Urinary bladder (tissue), 4 donors: ENCODE data around the gene NPW. TPM values are rescaled to one million over a fixed set of nuclear protein-coding genes. Genes with fewer than 3 reads are reported as not detected.
A peak's percentile ranks its signal among the peaks of the same experiment; 100 is the strongest.

Source experiments
- DNase-seq: peaks from one replicate; pipeline ENCODE4 v3.0.0-alpha.2; 2015; ENCODE audit errors: extremely low spot score
- H3K27ac ChIP-seq: one replicate; pipeline ENCODE4 v1.5.1; 2013; ENCODE audit warnings: low read depth, mild to moderate bottlenecking, moderate library complexity
- H3K36me3 ChIP-seq: one replicate; pipeline ENCODE4 v1.6.1; 2013; ENCODE audit warnings: mild to moderate bottlenecking, moderate library complexity; ENCODE audit not compliant: insufficient read depth
- H3K4me1 ChIP-seq: one replicate; pipeline ENCODE4 v1.6.1; 2013; ENCODE audit warnings: mild to moderate bottlenecking, moderate library complexity; ENCODE audit not compliant: insufficient read depth
- H3K4me3 ChIP-seq: one replicate; pipeline ENCODE4 v1.5.1; 2013; ENCODE audit warnings: low read depth, low read length
- WGBS: extraction: QIAGEN DNeasy Blood & Tissue Kit; methylation state at CpG from one replicate; pipeline ENCODE4 v1.1.7; 2013; 5-methylcytosine and 5-hydroxymethylcytosine counted together
- polyA plus RNA-seq: library from polyadenylated mRNA; stranded (reverse); fragments of 200-250 nt; gene quantifications from one replicate; pipeline ENCODE4 v1.2.3, GENCODE V29; 2013
- total RNA-seq: library from RNA; depleted of rRNA; stranded (reverse); fragments of >200 nt; gene quantifications from one replicate; pipeline ENCODE4 v1.2.3, GENCODE V29; 2014
- donor health status: healthy with polysubstance abuse.
- donor health status: healthy.

NPW gene
- total RNA-seq (not detected), polyA plus RNA-seq (0.08 TPM)

DNA sequence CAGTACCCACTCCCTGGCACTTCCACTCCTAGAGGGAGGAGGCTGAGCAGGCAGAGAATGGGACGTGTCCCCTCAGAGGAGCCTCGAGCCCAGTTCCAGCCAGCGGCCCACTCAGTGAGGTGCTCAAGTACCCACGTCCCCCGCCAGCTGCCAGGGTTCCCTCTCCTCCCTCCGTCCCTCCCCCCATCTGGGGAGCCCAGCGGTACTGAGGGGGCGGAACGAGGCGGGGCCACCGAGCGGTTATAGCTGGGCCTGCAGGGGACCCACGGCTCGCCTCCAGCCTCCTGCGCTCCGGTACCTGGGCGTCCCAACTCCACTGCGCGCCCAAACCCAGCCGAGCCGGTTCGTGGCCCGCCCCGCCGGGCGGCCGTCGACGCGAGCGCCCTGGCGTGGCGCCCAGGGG lies at the start of gene NPW:
TSS of gene NPW (plus strand) at position 268 of the 403 bp plus-strand sequence.
- Histone ChIP-seq H3K4me3 (peak within 1 kb of the TSS; percentile 19), H3K4me1 (no peaks in the 10 kb centered on the region), H3K36me3 (no peaks in the 10 kb centered on the region), H3K27ac (no peak within 1 kb of the TSS)
- DNase-seq, result no peak
- 2% methylated on average over 33 of the region's 33 CpGs for WGBS

GRCh38 chr16:1971796-1972489 lies 47.6 kb upstream of the NPW start, which contains the start of gene TBL3:
Gene TBL3, plus strand, starts transcription at chr16:1972053. Its CDS starts 112 bp downstream, at chr16:1972165.
- H3K36me3 ChIP-seq, result peaks cover 6% of the 10 kb centered on the region
- H3K27ac ChIP-seq, result peak within 1 kb of the TSS; percentile 95
- H3K4me1 ChIP-seq, result peaks cover 1% of the 10 kb centered on the region
- WGBS, result under 1% methylated on average over 78 of the region's 78 CpGs
- H3K4me3 ChIP-seq, result peak within 1 kb of the TSS; percentile 99
- peak; percentile 76 for DNase-seq

- Histone ChIP-seq H3K27ac (no peak overlapping the region), H3K4me1 (peaks cover 1% of the 10 kb centered on the region), H3K36me3 (peaks cover 8% of the 10 kb centered on the region), H3K4me3 (peak overlapping the region; percentile 99)
- WGBS, result 3% methylated on average over 22 of the region's 22 CpGs
- no peak for DNase-seq
Observed at GRCh38 chr16:1972490-1972877, 47.1 kb upstream of the NPW start.

DNA sequence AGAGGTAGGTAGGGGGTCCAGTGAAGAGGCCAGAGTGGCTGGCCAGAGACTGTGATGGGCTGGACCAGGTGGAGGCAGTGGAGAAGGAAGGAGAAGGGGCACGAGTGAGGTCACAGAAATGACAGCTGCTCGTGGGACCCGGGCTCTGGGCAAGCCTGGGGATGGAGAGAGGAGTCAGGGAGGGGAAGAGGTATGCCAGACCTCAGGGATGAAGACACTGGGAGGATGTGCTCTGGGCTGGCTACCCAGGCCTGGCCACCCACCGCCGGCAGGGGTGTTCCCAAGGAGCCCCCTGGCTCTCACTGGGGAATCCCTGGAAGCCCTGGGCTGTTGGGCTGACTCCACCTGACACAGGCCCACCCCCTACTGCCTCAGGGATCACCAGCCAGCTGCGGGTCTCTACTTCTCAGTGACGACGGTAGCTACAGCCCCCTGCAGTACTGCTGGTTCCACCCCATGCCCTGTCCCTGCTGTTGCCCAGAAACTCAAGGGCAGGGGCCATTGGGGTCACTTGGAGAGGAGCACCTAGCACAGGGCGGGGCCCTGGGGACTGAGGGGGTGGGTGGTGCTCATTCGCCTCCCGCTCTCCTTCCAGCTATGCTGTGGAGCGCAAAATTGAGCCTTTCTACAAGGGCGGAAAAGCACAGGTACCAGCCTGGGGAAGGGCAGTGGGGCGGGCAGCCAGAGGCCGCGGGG lies 46.0 kb upstream of the NPW start:
- 92% methylated on average over 16 of the region's 16 CpGs for WGBS
- H3K27ac ChIP-seq, result no peak overlapping the region
- no peak overlapping the region for H3K4me3 ChIP-seq
- H3K36me3 ChIP-seq, result peaks cover 10% of the 10 kb centered on the region
- H3K4me1 ChIP-seq, result peaks cover 1% of the 10 kb centered on the region
- DNase-seq, result no peak

GRCh38 chr16:1974157-1975070 lies 45.2 kb upstream of the NPW start:
- H3K36me3 ChIP-seq, result peaks cover 10% of the 10 kb centered on the region
- no peak for DNase-seq
- H3K27ac ChIP-seq, result no peak overlapping the region
- H3K4me1 ChIP-seq, result peaks cover 1% of the 10 kb centered on the region
- WGBS, result 94% methylated on average over 42 of the region's 42 CpGs
- no peak overlapping the region for H3K4me3 ChIP-seq

DNA sequence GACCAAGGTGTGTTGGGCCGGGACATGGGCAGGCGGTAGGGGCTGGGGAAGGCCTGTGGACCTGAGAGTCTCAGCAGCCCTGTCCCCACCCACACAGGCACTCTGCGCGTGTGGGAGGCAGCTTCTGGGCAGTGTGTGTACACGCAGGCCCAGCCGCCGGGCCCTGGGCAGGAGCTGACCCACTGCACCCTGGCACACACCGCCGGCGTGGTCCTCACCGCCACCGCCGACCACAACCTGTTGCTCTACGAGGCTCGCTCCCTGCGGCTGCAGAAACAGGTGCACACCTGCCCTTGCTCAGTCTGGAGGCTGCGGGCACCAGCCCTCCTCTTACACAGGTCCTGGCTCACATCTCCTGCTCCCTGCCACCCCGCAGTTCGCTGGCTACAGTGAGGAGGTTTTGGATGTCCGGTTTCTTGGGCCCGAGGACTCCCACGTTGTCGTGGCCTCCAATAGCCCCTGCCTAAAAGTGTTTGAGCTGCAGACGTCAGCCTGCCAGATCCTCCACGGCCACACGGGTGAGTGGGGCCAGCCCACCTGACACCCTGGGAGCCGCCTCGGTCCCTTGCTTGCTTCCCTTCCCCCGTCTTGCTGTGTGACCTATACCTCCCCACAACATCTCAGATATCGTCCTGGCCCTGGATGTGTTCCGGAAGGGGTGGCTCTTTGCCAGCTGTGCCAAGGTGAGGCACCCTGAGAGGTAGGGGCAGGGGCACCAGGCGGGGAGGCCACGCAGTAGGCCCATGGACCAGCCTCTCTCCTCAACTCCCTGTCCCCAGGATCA lies 44.0 kb upstream of the NPW start:
- WGBS, result 94% methylated on average over 33 of the region's 33 CpGs
- H3K4me1 ChIP-seq, result peaks cover 1% of the 10 kb centered on the region
- no peak for DNase-seq
- H3K27ac ChIP-seq, result no peak overlapping the region
- H3K4me3 ChIP-seq, result no peak overlapping the region
- H3K36me3 ChIP-seq, result peaks cover 10% of the 10 kb centered on the region

GRCh38 chr16:1976216-1976520 lies 43.4 kb upstream of the NPW start:
- no peak overlapping the region for H3K4me3 ChIP-seq
- no peaks in the 10 kb centered on the region for H3K4me1 ChIP-seq
- 93% methylated on average over 8 of the region's 8 CpGs for WGBS
- no peak overlapping the region for H3K27ac ChIP-seq
- DNase-seq, result no peak
- peaks cover 10% of the 10 kb centered on the region for H3K36me3 ChIP-seq

GRCh38 chr16:1976951-1977874 lies 42.4 kb upstream of the NPW start:
- H3K4me3 ChIP-seq, result no peak overlapping the region
- WGBS, result 91% methylated on average over 33 of the region's 33 CpGs
- DNase-seq, result no peak
- no peaks in the 10 kb centered on the region for H3K4me1 ChIP-seq
- no peak overlapping the region for H3K27ac ChIP-seq
- H3K36me3 ChIP-seq, result peaks cover 10% of the 10 kb centered on the region

GRCh38 chr16:1977875-1978268 lies 41.7 kb upstream of the NPW start:
- Histone ChIP-seq H3K4me1 (no peaks in the 10 kb centered on the region), H3K36me3 (peaks cover 10% of the 10 kb centered on the region), H3K4me3 (no peak overlapping the region), H3K27ac (no peak overlapping the region)
- DNase-seq, result no peak
- 94% methylated on average over 18 of the region's 18 CpGs for WGBS

DNA sequence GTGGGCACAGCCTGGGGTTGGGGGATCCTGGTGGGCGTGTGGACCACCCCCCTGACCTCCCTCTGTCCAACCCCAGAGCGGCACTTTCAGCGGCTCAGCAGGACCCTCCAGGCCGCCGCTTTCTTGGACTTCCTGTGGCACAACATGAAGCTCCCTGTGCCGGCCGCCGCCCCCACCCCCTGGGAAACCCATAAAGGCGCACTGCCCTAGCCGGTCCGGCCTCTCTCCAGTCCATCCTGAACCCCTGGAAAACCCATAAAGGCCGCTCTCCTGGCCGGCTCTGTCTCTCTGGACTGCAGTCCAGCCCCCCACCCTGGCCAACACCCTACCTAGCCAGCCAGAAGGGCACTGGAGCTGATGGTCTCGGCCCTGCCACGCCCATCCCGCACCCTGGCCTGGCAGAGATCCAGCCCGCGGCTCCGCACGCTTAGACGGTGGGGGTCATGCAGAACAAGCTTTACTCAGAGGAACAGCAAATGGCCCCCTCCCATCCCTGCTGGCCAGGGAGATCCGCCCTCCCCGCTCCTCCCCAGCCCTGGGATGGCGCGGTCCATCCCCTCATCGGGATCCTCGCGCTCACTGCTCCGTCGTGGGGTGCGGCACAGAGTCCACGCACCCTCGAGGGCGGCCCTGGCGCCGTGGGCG lies 41.0 kb upstream of the NPW start:
- Histone ChIP-seq H3K4me3 (no peak overlapping the region), H3K4me1 (no peaks in the 10 kb centered on the region), H3K36me3 (peaks cover 10% of the 10 kb centered on the region), H3K27ac (no peak overlapping the region)
- no peak for DNase-seq
- 72% methylated on average over 37 of the region's 37 CpGs for WGBS

DNA sequence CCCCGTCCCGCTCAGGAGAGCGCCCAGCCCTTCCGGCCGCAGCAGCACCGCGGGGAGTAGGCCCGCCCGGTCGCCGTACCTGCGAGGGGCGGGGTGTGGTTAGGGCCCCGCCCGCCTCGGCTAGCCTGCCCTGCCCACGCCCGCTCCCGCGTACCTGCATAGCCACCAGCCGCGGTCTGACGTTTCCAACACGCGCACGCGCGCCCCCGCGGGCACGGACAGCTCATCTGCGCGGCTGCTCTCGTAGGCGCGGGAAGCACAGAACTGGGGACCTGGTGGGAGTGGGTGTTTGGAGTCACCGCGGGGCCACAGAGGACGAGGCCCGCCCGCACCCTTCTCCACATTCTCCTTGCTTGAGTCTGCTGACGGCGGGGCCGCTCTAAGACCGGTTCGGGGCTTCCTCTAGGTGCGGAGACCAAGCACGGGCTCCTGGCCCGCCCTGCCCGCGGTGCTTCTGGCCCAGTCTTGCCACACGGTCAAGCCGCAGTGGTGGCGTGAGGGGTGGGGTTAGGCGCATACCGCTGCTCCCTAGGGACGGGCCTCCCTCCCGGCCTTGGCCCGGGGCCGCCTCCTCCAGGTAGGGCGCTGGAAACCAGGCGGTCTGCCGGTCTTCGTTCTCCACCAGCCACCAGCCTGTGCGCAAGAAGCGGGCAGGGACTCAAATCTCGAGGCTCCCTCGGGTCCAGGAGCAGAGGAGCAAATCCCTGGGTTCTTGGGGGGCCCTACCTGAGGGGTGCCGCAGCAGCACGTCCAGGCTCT lies 40.1 kb upstream of the NPW start:
- Histone ChIP-seq H3K4me3 (no peak overlapping the region), H3K27ac (no peak overlapping the region), H3K36me3 (peaks cover 9% of the 10 kb centered on the region), H3K4me1 (no peaks in the 10 kb centered on the region)
- WGBS, result 21% methylated on average over 70 of the region's 70 CpGs
- no peak for DNase-seq
